NCI-H187 (cell line): ENCODE measurements around the gene PRKCG.
A peak's percentile ranks its signal among the peaks of the same experiment; 100 is the strongest.

Source experiments
- DNase-seq, 2 experiments: peaks; one replicate each; lab custom pipeline; 2025; lab: John Stamatoyannopoulos, UW

The PRKCG gene

GRCh38 chr19:53872762-53873161 is 9.2 kb upstream of the PRKCG start:
- DNase-seq = no peak

GRCh38 chr19:53873773-53874605 is 8.0 kb upstream of the PRKCG start:
- no peak for DNase-seq

GRCh38 chr19:53874606-53874990 is 7.4 kb upstream of the PRKCG start:
- no peak for DNase-seq

- no peak for DNase-seq
Measured at GRCh38 chr19:53875602-53876325, 6.2 kb upstream of the PRKCG start.

GRCh38 chr19:53876651-53877224 is 5.3 kb upstream of the PRKCG start:
- no peak for DNase-seq

- DNase-seq = no peak
Measured at GRCh38 chr19:53877361-53877766, 4.6 kb upstream of the PRKCG start.

GRCh38 chr19:53878776-53879139 is 3.2 kb upstream of the PRKCG start:
- no peak for DNase-seq

- peak in 1 of 2 experiments; percentile 7 for DNase-seq
Measured at GRCh38 chr19:53879140-53880081, 2.6 kb upstream of the PRKCG start.

- no peak for DNase-seq
Measured at GRCh38 chr19:53880711-53881481, 1.1 kb upstream of the PRKCG start.

- DNase-seq = no peak
Measured at GRCh38 chr19:53882391-53883050, 524 bp downstream of the PRKCG start.

GRCh38 chr19:53883231-53883661 is 1.2 kb downstream of the PRKCG start:
- no peak for DNase-seq

- no peak for DNase-seq
Measured at GRCh38 chr19:53883741-53884140, 1.7 kb downstream of the PRKCG start.

- no peak for DNase-seq
Measured at GRCh38 chr19:53884256-53884655, 2.3 kb downstream of the PRKCG start.

GRCh38 chr19:53885036-53885435 is 3.0 kb downstream of the PRKCG start:
- no peak for DNase-seq

GRCh38 chr19:53892301-53892980 is 10.4 kb downstream of the PRKCG start:
- DNase-seq = no peak

GRCh38 chr19:53892981-53893325 is 11.0 kb downstream of the PRKCG start:
- DNase-seq = no peak

GRCh38 chr19:53894707-53895106 is 12.7 kb downstream of the PRKCG start:
- no peak for DNase-seq

- DNase-seq = no peak
Measured at GRCh38 chr19:53896682-53897081, 14.7 kb downstream of the PRKCG start.

- no peak for DNase-seq
Measured at GRCh38 chr19:53897459-53897858, 15.5 kb downstream of the PRKCG start.

GRCh38 chr19:53898166-53898565 is 16.2 kb downstream of the PRKCG start:
- no peak for DNase-seq
